GM12892 (cell line): ENCODE measurements around the gene LSAMP.

Source experiments
- DNase-seq: peaks from one replicate; pipeline ENCODE4 v3.0.0; 2011; ENCODE audit not compliant: insufficient read length
- FAIRE-seq: peaks from 2 replicates; lab custom pipeline; 2011; peaks lifted over from hg19 to GRCh38; lab: Jason Lieb, UNC
- POLR2A ChIP-seq: IDR thresholded peaks from 2 replicates; pipeline ENCODE4 v1.6.1; 2011; ENCODE audit warnings: low read depth, low read length, control low read depth
- POLR2AphosphoS5 ChIP-seq: IDR thresholded peaks from 2 replicates; pipeline ENCODE4 v1.6.1; 2011; ENCODE audit warnings: low read depth, low read length, control low read depth
- TAF1 ChIP-seq: IDR thresholded peaks from 2 replicates; pipeline ENCODE4 v1.6.1; 2011; ENCODE audit warnings: low read depth, mild to moderate bottlenecking, control low read depth, low read length, borderline replicate concordance

Gene LSAMP

DNA sequence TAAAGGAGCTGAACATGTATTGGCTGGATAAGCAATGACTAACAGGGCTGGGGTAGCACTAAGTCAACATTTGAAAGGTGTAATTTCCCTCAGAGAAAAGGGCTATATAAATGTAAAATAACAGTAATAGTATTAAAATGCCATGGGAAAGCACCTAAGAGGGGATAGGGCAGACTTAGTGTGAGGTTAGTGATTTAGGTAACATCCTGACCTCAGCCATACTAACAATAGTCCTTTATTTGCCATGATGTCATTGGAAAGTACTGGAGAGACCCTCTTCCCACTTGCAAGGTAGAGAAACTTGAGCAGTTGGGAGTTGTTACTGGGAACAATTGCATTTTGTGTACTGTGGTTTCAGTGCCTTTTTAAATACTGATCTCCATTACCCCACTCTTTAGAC is 103.4 kb downstream of the LSAMP start:
- DNase-seq (no peak), FAIRE-seq (no peak)
- no peak for TF ChIP-seq TAF1
- TF ChIP-seq POLR2A = no peak
- TF ChIP-seq POLR2AphosphoS5 = no peak

DNA sequence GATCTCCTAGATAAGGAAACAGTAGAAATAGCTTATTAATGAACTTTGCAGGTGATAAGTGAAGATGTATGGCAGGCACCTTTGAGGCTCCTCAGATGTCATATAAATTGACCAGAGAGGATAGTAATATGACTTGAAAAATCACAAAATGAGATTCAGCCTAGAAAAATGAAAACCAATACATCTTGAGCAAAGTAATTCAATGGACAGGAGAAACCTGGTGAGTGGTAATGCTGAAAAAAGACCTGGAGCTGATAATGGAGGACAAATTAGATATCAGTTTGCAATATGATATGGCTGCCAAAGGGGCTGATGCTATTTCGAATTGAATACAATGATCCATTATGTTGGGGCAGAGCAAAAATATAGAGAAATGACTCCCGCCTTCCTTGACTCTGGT is 103.9 kb downstream of the LSAMP start:
- no peak for FAIRE-seq
- DNase-seq = no peak
- no peak for TF ChIP-seq POLR2A
- no peak for TF ChIP-seq TAF1
- no peak for TF ChIP-seq POLR2AphosphoS5

DNA sequence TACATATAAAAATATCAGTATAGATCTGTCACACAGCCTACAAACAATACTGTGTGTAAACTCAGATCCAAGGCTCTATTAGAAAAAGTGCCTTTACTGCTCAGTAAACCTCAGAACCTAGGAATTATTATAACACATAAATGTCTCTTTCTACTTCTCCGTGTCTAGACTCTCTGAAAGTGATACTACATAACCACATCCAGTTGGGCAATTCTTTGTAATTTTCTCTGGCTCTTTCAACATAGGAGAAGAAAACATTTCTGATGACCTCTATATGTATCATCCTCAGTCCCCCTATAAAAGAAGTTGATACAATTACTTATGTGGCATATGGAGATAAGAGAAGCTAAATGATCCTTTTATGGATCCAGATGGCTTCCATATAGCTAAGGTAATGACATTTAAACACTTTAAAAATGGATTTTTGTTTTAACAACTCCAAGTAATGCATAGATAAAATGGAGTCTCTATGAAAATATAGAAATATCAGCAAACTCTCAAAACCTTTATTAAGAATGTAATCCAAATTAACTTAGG is 104.5 kb downstream of the LSAMP start:
- DNase-seq = no peak
- TF ChIP-seq POLR2A = no peak
- no peak for TF ChIP-seq POLR2AphosphoS5
- no peak for TF ChIP-seq TAF1
- no peak for FAIRE-seq

DNA sequence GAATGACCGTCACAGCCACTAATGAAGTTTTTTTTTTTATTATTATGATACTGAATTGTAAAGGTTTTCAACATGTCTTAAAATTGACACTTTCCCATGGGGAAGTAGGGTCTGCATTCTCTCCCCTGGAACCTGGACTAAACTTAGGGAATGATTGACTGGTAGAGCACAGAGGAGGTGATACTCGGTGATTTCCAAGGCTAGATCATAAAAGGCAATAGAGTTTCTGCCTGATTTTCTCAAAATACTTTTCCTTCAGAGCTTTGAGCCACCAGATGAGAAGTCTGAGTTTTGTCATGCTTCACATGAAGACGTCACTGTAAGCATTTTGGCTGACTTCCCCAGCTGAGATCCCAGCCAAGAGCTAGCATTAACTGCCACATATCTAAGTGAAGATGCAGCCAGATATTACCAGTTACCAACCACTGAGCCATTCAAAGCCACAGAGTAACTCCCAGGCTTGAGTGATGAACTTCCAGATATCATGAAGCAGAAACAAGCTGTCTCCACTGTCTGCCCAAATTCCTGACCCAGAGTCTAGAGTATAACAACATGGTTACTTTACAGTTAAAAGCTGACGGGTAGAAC is 105.8 kb downstream of the LSAMP start:
- DNase-seq (no peak), FAIRE-seq (no peak)
- TF ChIP-seq POLR2AphosphoS5 = no peak
- TF ChIP-seq POLR2A = no peak
- TF ChIP-seq TAF1 = no peak

DNA sequence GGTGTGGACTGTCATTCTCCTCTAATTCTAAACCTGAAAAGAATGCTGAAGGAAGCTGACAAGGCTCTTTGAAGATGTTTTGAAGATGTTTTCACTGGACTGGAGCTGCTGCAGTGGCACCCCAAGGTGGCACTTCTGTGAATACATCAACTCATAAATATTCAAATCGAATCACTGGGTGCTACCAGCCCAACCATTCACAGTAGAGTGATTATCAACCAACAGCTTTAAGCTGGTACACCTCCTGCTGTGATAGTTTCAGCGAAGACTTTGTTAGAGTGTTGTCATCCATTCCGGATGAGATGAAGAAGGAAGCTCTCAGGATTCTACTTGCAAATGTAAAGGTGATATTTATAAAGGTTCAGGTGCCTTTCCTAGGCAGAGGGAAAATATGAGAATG is 106.6 kb downstream of the LSAMP start:
- FAIRE-seq (no peak), DNase-seq (no peak)
- TF ChIP-seq POLR2AphosphoS5 = no peak
- TF ChIP-seq POLR2A = no peak
- TF ChIP-seq TAF1 = no peak

DNA sequence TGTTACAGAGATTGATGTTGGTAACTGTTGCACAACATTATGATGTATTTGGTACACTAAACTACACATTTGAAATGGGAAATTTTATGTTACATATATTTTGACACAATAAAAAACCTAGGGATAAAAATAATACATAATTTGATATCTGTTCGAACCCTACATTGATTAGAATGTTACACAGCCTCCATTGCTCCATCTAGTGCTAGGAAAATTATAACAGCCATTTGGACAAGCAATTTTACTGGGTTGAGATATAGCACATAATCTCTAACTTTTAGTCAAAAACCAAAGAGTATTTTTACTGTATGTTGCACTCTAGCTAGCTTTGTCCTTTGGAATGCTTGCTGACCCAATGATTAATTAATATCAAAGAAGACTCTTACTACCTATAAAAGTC is 108.1 kb downstream of the LSAMP start:
- TF ChIP-seq POLR2A (no peak), TAF1 (no peak), POLR2AphosphoS5 (no peak)
- DNase-seq (no peak), FAIRE-seq (no peak)

DNA sequence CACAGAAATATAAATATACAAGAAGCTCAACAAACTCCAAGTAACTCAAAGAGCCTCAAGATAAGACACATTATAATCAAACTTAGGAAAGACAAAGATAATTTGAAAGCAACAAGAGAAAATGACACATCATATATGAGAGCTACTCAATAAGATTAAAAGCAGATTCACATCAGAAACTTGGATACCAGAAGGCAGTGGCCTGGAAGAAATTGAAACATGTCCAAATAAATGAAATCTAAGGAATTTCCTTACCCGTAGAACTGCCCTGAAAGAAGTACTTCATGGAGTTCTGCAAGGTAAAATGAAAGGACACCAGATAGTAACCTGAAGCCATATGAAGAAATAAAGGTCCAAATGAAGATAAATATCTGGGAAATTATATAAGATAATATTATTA is 113.9 kb downstream of the LSAMP start:
- DNase-seq (no peak), FAIRE-seq (no peak)
- TF ChIP-seq POLR2AphosphoS5 (no peak), POLR2A (no peak), TAF1 (no peak)

DNA sequence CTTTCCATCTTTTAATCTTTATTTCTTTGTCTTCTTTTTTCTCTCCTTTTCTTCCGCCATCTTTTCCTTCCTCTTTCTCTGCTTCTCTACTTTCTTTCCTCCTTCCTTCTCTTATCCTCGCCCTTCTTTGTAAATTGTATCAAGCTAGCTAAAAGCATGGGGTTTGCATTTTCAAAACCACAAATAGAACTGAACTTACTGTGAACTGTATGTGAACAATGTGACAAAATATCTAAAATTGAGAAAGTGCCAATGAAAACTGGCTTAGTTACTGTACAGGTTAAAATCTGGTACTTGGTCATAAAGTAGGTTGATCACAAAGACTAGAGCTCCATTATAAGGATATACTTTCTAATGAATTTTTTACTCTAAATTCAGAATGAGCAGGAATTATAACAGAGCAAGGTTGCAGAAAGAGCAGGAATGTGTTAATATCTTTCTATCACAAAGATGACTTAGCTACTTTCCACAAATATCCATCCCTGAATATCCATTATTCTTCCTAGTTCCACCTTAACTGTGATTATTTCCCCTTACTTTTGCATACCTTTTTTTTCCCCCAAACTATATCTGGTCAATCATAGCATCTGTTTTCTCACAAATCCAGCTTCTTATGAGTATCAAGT is 122.4 kb downstream of the LSAMP start:
- DNase-seq (no peak), FAIRE-seq (no peak)
- TF ChIP-seq POLR2A = no peak
- TF ChIP-seq TAF1 = no peak
- no peak for TF ChIP-seq POLR2AphosphoS5

DNA sequence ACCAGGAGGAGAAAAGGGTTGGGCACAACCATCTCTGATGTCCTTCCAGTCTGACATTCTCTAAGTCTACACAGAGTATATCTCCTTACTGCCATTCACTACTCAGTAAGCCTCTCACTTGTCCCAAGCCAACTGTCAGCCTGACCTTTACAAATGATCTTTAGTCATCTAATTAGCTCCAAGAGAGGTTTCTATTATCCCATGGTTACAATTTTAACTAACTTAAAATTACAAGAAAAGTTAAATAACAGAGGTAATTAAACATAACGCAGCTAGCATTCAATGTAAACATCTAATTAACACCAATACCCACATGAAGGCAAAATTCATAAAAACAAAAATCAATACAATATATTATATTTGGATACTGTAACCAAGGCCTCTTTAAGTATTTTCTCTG is 126.9 kb downstream of the LSAMP start:
- TF ChIP-seq POLR2AphosphoS5 (no peak), POLR2A (no peak), TAF1 (no peak)
- FAIRE-seq (no peak), DNase-seq (no peak)

DNA sequence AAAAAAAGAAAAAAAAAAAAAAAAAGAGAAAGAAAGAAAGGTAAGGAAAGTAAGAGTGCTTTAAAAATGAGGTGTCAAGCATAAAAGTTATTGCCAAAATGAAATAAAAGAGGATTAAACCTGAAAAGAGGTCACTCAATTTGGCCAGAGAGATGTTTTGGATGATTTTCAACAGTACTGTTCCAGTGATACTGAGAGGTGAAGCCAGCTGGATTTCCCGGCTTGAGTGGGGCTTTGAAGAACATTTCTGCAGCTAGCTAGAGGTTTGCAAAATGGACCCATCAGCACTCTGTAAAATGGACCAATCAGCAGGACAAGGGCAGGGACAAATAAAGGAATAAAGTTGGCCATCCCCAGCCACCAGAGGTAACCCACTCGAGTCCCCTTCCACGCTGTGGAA is 128.5 kb downstream of the LSAMP start:
- DNase-seq (no peak), FAIRE-seq (no peak)
- TF ChIP-seq POLR2AphosphoS5 (no peak), TAF1 (no peak), POLR2A (no peak)

DNA sequence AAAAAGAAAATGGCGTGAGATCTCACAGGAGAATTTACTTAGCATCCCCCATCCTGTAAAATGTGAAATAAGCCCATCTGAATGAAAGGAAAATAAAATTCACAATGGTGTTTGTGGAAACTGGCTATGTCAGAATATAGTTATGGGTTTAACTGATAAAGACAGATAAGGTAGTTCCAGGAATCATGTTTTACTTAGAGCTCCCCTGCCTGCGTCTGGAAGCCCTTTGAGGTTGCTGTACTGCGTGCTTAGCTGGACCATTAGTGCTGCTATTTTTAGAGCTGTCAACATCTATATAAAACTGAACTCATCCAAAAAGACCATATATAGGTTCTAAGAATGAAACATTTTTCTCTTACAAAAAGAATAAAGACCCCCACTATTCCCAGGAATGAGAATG is 130.8 kb downstream of the LSAMP start:
- DNase-seq (no peak), FAIRE-seq (no peak)
- TF ChIP-seq POLR2A (no peak), POLR2AphosphoS5 (no peak), TAF1 (no peak)

DNA sequence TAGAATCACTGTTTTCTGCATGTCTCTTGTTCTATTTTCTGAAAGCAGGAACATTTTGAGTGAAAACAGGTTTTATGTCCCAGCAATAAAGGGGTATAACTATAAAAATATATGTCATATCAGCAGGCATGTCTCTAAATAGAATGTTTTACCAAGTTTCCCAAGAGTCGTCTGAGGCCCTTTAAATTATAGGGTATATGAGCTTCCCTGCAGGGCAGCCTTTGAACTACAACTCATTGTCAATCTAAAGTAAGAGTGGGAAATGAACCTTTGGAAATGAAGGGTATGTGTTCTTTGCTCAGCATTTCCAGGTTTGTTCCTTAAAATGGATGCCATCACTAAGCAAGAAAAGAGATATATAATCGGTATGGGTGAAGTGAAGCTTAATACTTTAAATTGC is 138.6 kb downstream of the LSAMP start:
- TF ChIP-seq POLR2AphosphoS5 = no peak
- no peak for TF ChIP-seq TAF1
- TF ChIP-seq POLR2A = no peak
- no peak for FAIRE-seq
- no peak for DNase-seq

DNA sequence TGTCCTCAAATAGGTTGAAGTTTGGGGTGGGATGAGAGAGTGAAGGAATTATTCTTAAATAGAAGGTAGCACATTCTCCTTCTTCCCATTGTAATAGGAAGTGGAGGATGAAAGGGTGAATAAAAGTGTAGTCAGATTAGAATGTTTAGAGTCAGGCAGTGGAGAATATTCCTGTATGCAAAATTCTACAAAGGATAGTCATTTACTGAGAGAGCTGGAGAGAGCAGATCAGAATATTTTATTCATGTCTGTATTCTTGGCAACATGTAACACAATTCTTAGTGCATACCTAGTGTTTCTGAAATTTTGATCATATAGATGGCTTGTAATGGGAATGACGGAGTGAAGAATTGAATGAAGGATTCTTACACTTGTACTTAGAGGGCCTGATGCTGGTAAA is 139.1 kb downstream of the LSAMP start:
- TF ChIP-seq TAF1 = no peak
- no peak for TF ChIP-seq POLR2AphosphoS5
- TF ChIP-seq POLR2A = no peak
- DNase-seq (no peak), FAIRE-seq (no peak)
